Central memory CD4-positive, alpha-beta T cell (primary cell): ENCODE data around the gene MCIDAS.

Source experiments
- DNase-seq: peaks from one replicate; pipeline ENCODE4 v3.0.0; 2022

MCIDAS gene

GRCh38 chr5:55222092-55222984 is 4.8 kb downstream of the MCIDAS start:
- no peak for DNase-seq

- DNase-seq = no peak
Observed at GRCh38 chr5:55220433-55221185, 6.5 kb downstream of the MCIDAS start.

- no peak for DNase-seq
Observed at GRCh38 chr5:55219770-55220169, 7.3 kb downstream of the MCIDAS start.

- DNase-seq = no peak
Observed at GRCh38 chr5:55218967-55219366, 8.1 kb downstream of the MCIDAS start.

- DNase-seq = no peak
Observed at GRCh38 chr5:55211184-55211874, 15.8 kb downstream of the MCIDAS start.

- DNase-seq = no peak
Observed at GRCh38 chr5:55205001-55205400, 22.1 kb downstream of the MCIDAS start.

- DNase-seq = no peak
Observed at GRCh38 chr5:55191165-55191564, 36.0 kb downstream of the MCIDAS start.

- DNase-seq = no peak
Observed at GRCh38 chr5:55188656-55189540, 38.2 kb downstream of the MCIDAS start.

GRCh38 chr5:55187370-55187769 is 39.7 kb downstream of the MCIDAS start:
- no peak for DNase-seq

- DNase-seq = no peak
Observed at GRCh38 chr5:55180016-55180415, 47.1 kb downstream of the MCIDAS start.

GRCh38 chr5:55177078-55177477 is 50.0 kb downstream of the MCIDAS start:
- no peak for DNase-seq

- DNase-seq = no peak
Observed at GRCh38 chr5:55176176-55176818, 50.8 kb downstream of the MCIDAS start.

GRCh38 chr5:55175781-55176175 is 51.3 kb downstream of the MCIDAS start:
- DNase-seq = no peak

- no peak for DNase-seq
Observed at GRCh38 chr5:55173687-55174230, 53.4 kb downstream of the MCIDAS start.

- DNase-seq = peak; percentile 73
Observed at GRCh38 chr5:55172937-55173686, 54.0 kb downstream of the MCIDAS start, which contains the start of gene CDC20B. Gene CDC20B, minus strand, starts transcription at chr5:55173177. Its CDS starts 177 bp downstream, at chr5:55173000.

GRCh38 chr5:55172051-55172899 is 54.8 kb downstream of the MCIDAS start:
- DNase-seq = peak; percentile 72

- DNase-seq = no peak
Observed at GRCh38 chr5:55171471-55171870, 55.6 kb downstream of the MCIDAS start.
